ENCODE data around the gene SPATA24. TPM values are rescaled to one million over a fixed set of nuclear protein-coding genes. Genes with fewer than 3 reads are reported as not detected.
A peak's percentile ranks its signal among the peaks of the same experiment; 100 is the strongest.

Gene SPATA24
- total and polyA plus RNA-seq, 2 of the 13 experiments (the other 11 are each of a cell fraction or from before 2014, with no cell fraction given) = 6.0 to 11.1 TPM

DNA sequence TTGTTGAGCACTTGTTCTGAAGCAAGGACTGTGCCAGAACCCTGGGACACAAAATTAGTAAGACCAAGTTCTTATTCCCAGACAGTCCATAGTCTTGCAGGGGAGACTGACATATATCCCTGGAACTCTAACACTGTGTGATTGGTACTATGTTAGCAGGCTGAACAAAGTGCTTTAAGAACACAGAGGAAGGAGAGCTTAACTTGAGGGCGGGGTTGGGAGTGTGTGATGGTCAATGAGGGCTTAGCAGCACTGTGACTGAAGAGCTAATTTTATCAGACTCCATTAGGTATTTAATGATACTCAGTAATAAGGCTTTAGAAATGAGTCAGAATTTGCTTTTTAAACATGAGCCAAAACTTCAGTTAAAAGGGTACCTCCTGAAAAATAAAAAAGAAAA lies 14.9 kb upstream of the SPATA24 start (continued):
- TF ChIP-seq, protein P1, sequence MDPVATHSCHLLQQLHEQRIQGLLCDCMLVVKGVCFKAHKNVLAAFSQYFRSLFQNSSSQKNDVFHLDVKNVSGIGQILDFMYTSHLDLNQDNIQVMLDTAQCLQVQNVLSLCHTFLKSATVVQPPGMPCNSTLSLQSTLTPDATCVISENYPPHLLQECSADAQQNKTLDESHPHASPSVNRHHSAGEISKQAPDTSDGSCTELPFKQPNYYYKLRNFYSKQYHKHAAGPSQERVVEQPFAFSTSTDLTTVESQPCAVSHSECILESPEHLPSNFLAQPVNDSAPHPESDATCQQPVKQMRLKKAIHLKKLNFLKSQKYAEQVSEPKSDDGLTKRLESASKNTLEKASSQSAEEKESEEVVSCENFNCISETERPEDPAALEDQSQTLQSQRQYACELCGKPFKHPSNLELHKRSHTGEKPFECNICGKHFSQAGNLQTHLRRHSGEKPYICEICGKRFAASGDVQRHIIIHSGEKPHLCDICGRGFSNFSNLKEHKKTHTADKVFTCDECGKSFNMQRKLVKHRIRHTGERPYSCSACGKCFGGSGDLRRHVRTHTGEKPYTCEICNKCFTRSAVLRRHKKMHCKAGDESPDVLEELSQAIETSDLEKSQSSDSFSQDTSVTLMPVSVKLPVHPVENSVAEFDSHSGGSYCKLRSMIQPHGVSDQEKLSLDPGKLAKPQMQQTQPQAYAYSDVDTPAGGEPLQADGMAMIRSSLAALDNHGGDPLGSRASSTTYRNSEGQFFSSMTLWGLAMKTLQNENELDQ (CRISPR knock-in tag; IDR thresholded peaks at IDR 0.05; ENCODE audit: borderline replicate concordance) = no peak
- TF ChIP-seq ZNF20 (CRISPR knock-in tag; IDR thresholded peaks at IDR 0.05) (no peak), ZNF33B (CRISPR knock-in tag; IDR thresholded peaks at IDR 0.05) (no peak), HNRNPL (IDR thresholded peaks at IDR 0.05; ENCODE audit: low read depth, low read length) (no peak), ZIK1 (CRISPR knock-in tag; IDR thresholded peaks at IDR 0.05; ENCODE audit: borderline replicate concordance, low read depth) (no peak), ETS1 (CRISPR knock-in tag; IDR thresholded peaks at IDR 0.05) (no peak), ZNF740 (CRISPR knock-in tag; IDR thresholded peaks at IDR 0.05) (no peak)

- CTCF ChIA-PET (ENCODE audit: low intra/inter-chr PET ratio, low total read pairs) = no interaction called here
- in situ Hi-C loops (cut with HindIII; ENCODE audit: extremely low pct_ligation_motif_present, low pct_unique_long_range_greater_than_20kb) = no loop called here
- DNase-seq (ENCODE audit: low spot score) (no peak), ATAC-seq (no peak), FAIRE-seq (peak; percentile 43)
- POLR2A ChIA-PET = interaction anchor here (1.0 kb wide), 1 partner anchor 86 kb away, joined by 3 read pairs; no protein-coding TSS in a partner anchor
- H3K9ac ChIP-seq (ENCODE audit: insufficient read depth, low read depth, low read length) = no peak overlapping the region
- peak overlapping the region; percentile 37 for H3K4me2 ChIP-seq (ENCODE audit: low read depth, low read length)
- no TSS peak for BruUV-seq (replicated peaks)
- no peak overlapping the region for H3K4me3 ChIP-seq (replicated peaks in 1 of 3; ENCODE audit: insufficient read depth in 1 of 3, low read depth in 2 of 3, low read length in 3 of 3)
- H3K4me1 ChIP-seq (ENCODE audit: insufficient read depth, low read length) = peaks cover 39% of the 10 kb centered on the region
- intact Hi-C loops (cut with micrococcal nuclease; ENCODE audit: unreplicated experiment) = no loop called here
- peak overlapping the region; percentile 24 for H3K27ac ChIP-seq (ENCODE audit: extremely low read length, insufficient read depth, low read length)
- no peak overlapping the region for H2AFZ ChIP-seq (ENCODE audit: low read length)
- 72% methylated on average over 4 of the region's 4 CpGs for WGBS (ENCODE audit: low lambda C conversion rate)
- no peaks in the 10 kb centered on the region for H3K79me2 ChIP-seq (ENCODE audit: insufficient read depth, low read length)
- no peaks in the 10 kb centered on the region for H3K9me3 ChIP-seq (ENCODE audit: low read length)
- no peaks in the 10 kb centered on the region; a peak in 1 of 5 replicates for H3K36me3 ChIP-seq (replicated peaks in 1 of 2; ENCODE audit: control insufficient read depth in 1 of 2, insufficient read depth in 2 of 2, low read length in 2 of 2)
- H3K27me3 ChIP-seq (ENCODE audit: control insufficient read depth in 1 of 2, insufficient read depth in 2 of 2, low read length in 2 of 2) = no peaks in the 10 kb centered on the region
- no peaks in the 10 kb centered on the region for H4K20me1 ChIP-seq (ENCODE audit: insufficient read depth, low read length)
- TF ChIP-seq, protein P2, sequence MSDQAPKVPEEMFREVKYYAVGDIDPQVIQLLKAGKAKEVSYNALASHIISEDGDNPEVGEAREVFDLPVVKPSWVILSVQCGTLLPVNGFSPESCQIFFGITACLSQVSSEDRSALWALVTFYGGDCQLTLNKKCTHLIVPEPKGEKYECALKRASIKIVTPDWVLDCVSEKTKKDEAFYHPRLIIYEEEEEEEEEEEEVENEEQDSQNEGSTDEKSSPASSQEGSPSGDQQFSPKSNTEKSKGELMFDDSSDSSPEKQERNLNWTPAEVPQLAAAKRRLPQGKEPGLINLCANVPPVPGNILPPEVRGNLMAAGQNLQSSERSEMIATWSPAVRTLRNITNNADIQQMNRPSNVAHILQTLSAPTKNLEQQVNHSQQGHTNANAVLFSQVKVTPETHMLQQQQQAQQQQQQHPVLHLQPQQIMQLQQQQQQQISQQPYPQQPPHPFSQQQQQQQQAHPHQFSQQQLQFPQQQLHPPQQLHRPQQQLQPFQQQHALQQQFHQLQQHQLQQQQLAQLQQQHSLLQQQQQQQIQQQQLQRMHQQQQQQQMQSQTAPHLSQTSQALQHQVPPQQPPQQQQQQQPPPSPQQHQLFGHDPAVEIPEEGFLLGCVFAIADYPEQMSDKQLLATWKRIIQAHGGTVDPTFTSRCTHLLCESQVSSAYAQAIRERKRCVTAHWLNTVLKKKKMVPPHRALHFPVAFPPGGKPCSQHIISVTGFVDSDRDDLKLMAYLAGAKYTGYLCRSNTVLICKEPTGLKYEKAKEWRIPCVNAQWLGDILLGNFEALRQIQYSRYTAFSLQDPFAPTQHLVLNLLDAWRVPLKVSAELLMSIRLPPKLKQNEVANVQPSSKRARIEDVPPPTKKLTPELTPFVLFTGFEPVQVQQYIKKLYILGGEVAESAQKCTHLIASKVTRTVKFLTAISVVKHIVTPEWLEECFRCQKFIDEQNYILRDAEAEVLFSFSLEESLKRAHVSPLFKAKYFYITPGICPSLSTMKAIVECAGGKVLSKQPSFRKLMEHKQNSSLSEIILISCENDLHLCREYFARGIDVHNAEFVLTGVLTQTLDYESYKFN (CRISPR knock-in tag; conservative IDR thresholded peaks at IDR 0.05) = 0 out of 2 replicates have a peak, but pooled peaks have one; percentile 44
- TF ChIP-seq HDAC1 (CRISPR knock-in tag; IDR thresholded peaks at IDR 0.05) (no peak), ZNF446 (CRISPR knock-in tag; IDR thresholded peaks at IDR 0.05) (no peak), ZNF276 (CRISPR knock-in tag; IDR thresholded peaks at IDR 0.05; ENCODE audit: low read depth) (no peak), ZNF839 (CRISPR knock-in tag; IDR thresholded peaks at IDR 0.05; ENCODE audit: borderline replicate concordance) (no peak), ZNF205 (CRISPR knock-in tag; IDR thresholded peaks at IDR 0.05) (no peak), AKAP8 (CRISPR knock-in tag; IDR thresholded peaks at IDR 0.05) (no peak)
Observed at GRCh38 chr5:139417214-139417613, 13.3 kb upstream of the SPATA24 start.

All from HepG2 (cell line).